T-helper 2 cell (primary cell): ENCODE results near the gene COL13A1.

ENCODE experiments used
- DNase-seq, 5 experiments: peaks; one replicate each; pipeline versions ENCODE4 v3.0.0 to v3.0.0-alpha.2; 2012 to 2022
- total RNA-seq, 2 donors: gene quantifications; one replicate each; lab custom pipeline; 2026; lab: John Stamatoyannopoulos, UW

COL13A1 gene
- 0 to 0.13 reads per million in 2 donors for total RNA-seq

- no peak for DNase-seq
Measured at GRCh38 chr10:69801434-69802315, at the start of gene COL13A1. Gene COL13A1 (plus strand): TSS chr10:69801906. CDS start chr10:69802424, 518 bp downstream.

GRCh38 chr10:69752479-69752878 is 49.2 kb upstream of the COL13A1 start:
- DNase-seq = no peak

GRCh38 chr10:69756279-69756678 is 45.4 kb upstream of the COL13A1 start:
- no peak for DNase-seq

- no peak for DNase-seq
Measured at GRCh38 chr10:69757206-69757552, 44.5 kb upstream of the COL13A1 start.

- no peak for DNase-seq
Measured at GRCh38 chr10:69757553-69758309, 44.0 kb upstream of the COL13A1 start.

GRCh38 chr10:69758310-69758728 is 43.4 kb upstream of the COL13A1 start:
- DNase-seq = no peak

GRCh38 chr10:69759641-69760040 is 42.1 kb upstream of the COL13A1 start:
- DNase-seq = no peak

- DNase-seq = no peak
Measured at GRCh38 chr10:69760072-69760471, 41.6 kb upstream of the COL13A1 start.

GRCh38 chr10:69761320-69761719 is 40.4 kb upstream of the COL13A1 start:
- DNase-seq = no peak

- no peak for DNase-seq
Measured at GRCh38 chr10:69766161-69766910, 35.4 kb upstream of the COL13A1 start.

GRCh38 chr10:69767793-69768192 is 33.9 kb upstream of the COL13A1 start:
- no peak for DNase-seq

GRCh38 chr10:69768386-69768785 is 33.3 kb upstream of the COL13A1 start:
- DNase-seq = no peak

GRCh38 chr10:69769395-69769992 is 32.2 kb upstream of the COL13A1 start:
- no peak for DNase-seq

GRCh38 chr10:69772933-69773704 is 28.6 kb upstream of the COL13A1 start:
- DNase-seq = no peak

GRCh38 chr10:69774596-69774995 is 27.1 kb upstream of the COL13A1 start:
- no peak for DNase-seq

- DNase-seq = no peak
Measured at GRCh38 chr10:69780077-69780476, 21.6 kb upstream of the COL13A1 start.

- no peak for DNase-seq
Measured at GRCh38 chr10:69781576-69781975, 20.1 kb upstream of the COL13A1 start.

- DNase-seq = no peak
Measured at GRCh38 chr10:69783515-69783914, 18.2 kb upstream of the COL13A1 start.

GRCh38 chr10:69786791-69787190 is 14.9 kb upstream of the COL13A1 start:
- DNase-seq = peak in 1 of 5 experiments; percentile 48

GRCh38 chr10:69787681-69788080 is 14.0 kb upstream of the COL13A1 start:
- no peak for DNase-seq

GRCh38 chr10:69789164-69789576 is 12.5 kb upstream of the COL13A1 start:
- DNase-seq = no peak

GRCh38 chr10:69791812-69792211 is 9.9 kb upstream of the COL13A1 start:
- no peak for DNase-seq
